KOPT-K1 (cell line): Measurements from ENCODE around the gene FAM83E.

Experiments used
- H3K27ac ChIP-seq: fragments of 200-600 bp; sonication (generic); 2 replicates; pipeline ENCODE4 v1.5.1; 2016; ENCODE audit warnings: antibody characterized with exemption, mild to moderate bottlenecking, low read depth, low read length; ENCODE audit not compliant: poor library complexity, severe bottlenecking
- H3K36me3 ChIP-seq: fragments of 200-600 bp; sonication (generic); 2 replicates; pipeline ENCODE4 v1.5.1; 2017; ENCODE audit warnings: antibody characterized with exemption, mild to moderate bottlenecking, low read length, moderate library complexity; ENCODE audit not compliant: insufficient read depth
- H3K9me3 ChIP-seq: fragments of 200-600 bp; sonication (generic); 2 replicates; pipeline ENCODE4 v1.5.1; 2017; ENCODE audit warnings: antibody characterized with exemption, low read length, mild to moderate bottlenecking; ENCODE audit not compliant: insufficient read depth, poor library complexity, severe bottlenecking

The FAM83E gene

GRCh38 chr19:48646001-48646721 lies 31.3 kb upstream of the FAM83E start, which contains the start of gene CA11:
CA11 (minus strand) TSS chr19:48646187; CDS start chr19:48645632, 555 bp downstream.
- Histone ChIP-seq H3K36me3 (no peaks in the 10 kb centered on the region), H3K9me3 (no peaks in the 10 kb centered on the region), H3K27ac (peak within 1 kb of the TSS; percentile 56)

- Histone ChIP-seq H3K27ac (peak overlapping the region; percentile 56), H3K9me3 (no peaks in the 10 kb centered on the region), H3K36me3 (no peaks in the 10 kb centered on the region)
Measured at GRCh38 chr19:48645620-48646000, 30.7 kb upstream of the FAM83E start.

GRCh38 chr19:48644839-48645619 lies 30.2 kb upstream of the FAM83E start:
- Histone ChIP-seq H3K36me3 (no peaks in the 10 kb centered on the region), H3K9me3 (no peaks in the 10 kb centered on the region), H3K27ac (peak overlapping the region; percentile 56)

- Histone ChIP-seq H3K27ac (no peak overlapping the region), H3K36me3 (no peaks in the 10 kb centered on the region), H3K9me3 (no peaks in the 10 kb centered on the region)
Measured at GRCh38 chr19:48644355-48644754, 29.5 kb upstream of the FAM83E start.

- no peaks in the 10 kb centered on the region for H3K36me3 ChIP-seq
- no peaks in the 10 kb centered on the region for H3K9me3 ChIP-seq
- H3K27ac ChIP-seq, result no peak overlapping the region
Measured at GRCh38 chr19:48642862-48643261, 28.0 kb upstream of the FAM83E start.

GRCh38 chr19:48641850-48642249 lies 27.0 kb upstream of the FAM83E start:
- Histone ChIP-seq H3K9me3 (no peaks in the 10 kb centered on the region), H3K36me3 (no peaks in the 10 kb centered on the region), H3K27ac (no peak overlapping the region)

GRCh38 chr19:48639483-48640375 lies 24.9 kb upstream of the FAM83E start:
- Histone ChIP-seq H3K9me3 (no peaks in the 10 kb centered on the region), H3K27ac (no peak overlapping the region), H3K36me3 (no peaks in the 10 kb centered on the region)

GRCh38 chr19:48638831-48639381 lies 24.0 kb upstream of the FAM83E start:
- no peaks in the 10 kb centered on the region for H3K36me3 ChIP-seq
- peak overlapping the region; percentile 92 for H3K27ac ChIP-seq
- H3K9me3 ChIP-seq, result no peaks in the 10 kb centered on the region

- Histone ChIP-seq H3K36me3 (peaks cover 2% of the 10 kb centered on the region; the same call in 1 of the 2 replicates), H3K27ac (peak overlapping the region; percentile 92), H3K9me3 (no peaks in the 10 kb centered on the region)
Measured at GRCh38 chr19:48637948-48638830, 23.3 kb upstream of the FAM83E start.

GRCh38 chr19:48637449-48637947 lies 22.6 kb upstream of the FAM83E start:
- Histone ChIP-seq H3K36me3 (peaks cover 9% of the 10 kb centered on the region; the same call in 1 of the 2 replicates), H3K27ac (peak overlapping the region; percentile 92), H3K9me3 (no peaks in the 10 kb centered on the region)

GRCh38 chr19:48636859-48637448 lies 22.1 kb upstream of the FAM83E start, which contains the start of gene DBP:
DBP (minus strand) TSS chr19:48637379; CDS start chr19:48636994, 385 bp downstream.
- H3K27ac ChIP-seq, result peak within 1 kb of the TSS; percentile 92
- H3K9me3 ChIP-seq, result no peaks in the 10 kb centered on the region
- H3K36me3 ChIP-seq, result peaks cover 12% of the 10 kb centered on the region; the same call in 1 of the 2 replicates

GRCh38 chr19:48635966-48636858 lies 21.3 kb upstream of the FAM83E start:
- H3K9me3 ChIP-seq, result no peaks in the 10 kb centered on the region
- H3K27ac ChIP-seq, result peak overlapping the region; percentile 92

More at GRCh38 chr19:48635966-48636858, 21.3 kb upstream of the FAM83E start:
- H3K36me3 ChIP-seq, result peaks cover 19% of the 10 kb centered on the region
